Muscle layer of colon (tissue), 2 donors: ENCODE results near the gene NPHP3.
"Not testable (repeated sequence)": the region's sequence is repeated elsewhere in the genome, so short reads cannot be mapped to it uniquely, and the experiment has no call there.

Experiments used
- H3K27ac ChIP-seq: one replicate; pipeline ENCODE4 v1.7.0; 2013; ENCODE audit warnings: low read depth, mild to moderate bottlenecking, low read length, moderate library complexity
- H3K27me3 ChIP-seq, 2 donors: one replicate each; pipeline ENCODE4 v1.7.0; 2013; ENCODE audit warnings: low read length in 2 of 2, mild to moderate bottlenecking in 2 of 2; ENCODE audit not compliant: insufficient read depth in 2 of 2, control insufficient read depth in 1 of 2
- H3K36me3 ChIP-seq: one replicate; pipeline ENCODE4 v1.7.0; 2013; ENCODE audit warnings: mild to moderate bottlenecking, low read length; ENCODE audit not compliant: insufficient read depth
- H3K4me1 ChIP-seq: one replicate; pipeline ENCODE4 v1.7.0; 2013; ENCODE audit warnings: mild to moderate bottlenecking, low read length; ENCODE audit not compliant: insufficient read depth
- H3K4me3 ChIP-seq, 2 donors: one replicate each; pipeline ENCODE4 v1.7.0; 2013; ENCODE audit warnings: low read length in 2 of 2, low read depth in 1 of 2, mild to moderate bottlenecking in 1 of 2, moderate library complexity in 1 of 2
- H3K9ac ChIP-seq: one replicate; pipeline ENCODE4 v1.7.0; 2013; ENCODE audit warnings: low read length
- H3K9me3 ChIP-seq: one replicate; pipeline ENCODE4 v1.7.0; 2013; ENCODE audit warnings: mild to moderate bottlenecking, low read length
- donor health status: abdominal sarcoma.
- donor health status: Adenocarcinoma of cecum.

NPHP3 gene

GRCh38 chr3:132641427-132641826, 80.8 kb downstream of the NPHP3 start:
- H3K36me3 ChIP-seq = peaks cover 12% of the 10 kb centered on the region
- not testable (repeated sequence) for H3K4me3 ChIP-seq, H3K9me3 ChIP-seq, H3K9ac ChIP-seq, H3K27me3 ChIP-seq, H3K4me1 ChIP-seq, H3K27ac ChIP-seq

GRCh38 chr3:132638706-132639105, 83.5 kb downstream of the NPHP3 start:
- Histone ChIP-seq H3K36me3 (peaks cover 12% of the 10 kb centered on the region), H3K27ac (no peak overlapping the region), H3K4me1 (no peaks in the 10 kb centered on the region), H3K27me3 (no peaks in the 10 kb centered on the region), H3K9me3 (no peaks in the 10 kb centered on the region), H3K4me3 (no peak overlapping the region), H3K9ac (no peak overlapping the region)

- peaks cover 12% of the 10 kb centered on the region for H3K36me3 ChIP-seq
- H3K4me1 ChIP-seq = no peaks in the 10 kb centered on the region
- H3K4me3 ChIP-seq = no peak overlapping the region
- no peaks in the 10 kb centered on the region for H3K27me3 ChIP-seq
- no peaks in the 10 kb centered on the region for H3K9me3 ChIP-seq
- H3K9ac ChIP-seq = no peak overlapping the region
- no peak overlapping the region for H3K27ac ChIP-seq
These were observed 84.6 kb downstream of the NPHP3 start for GRCh38 chr3:132637590-132637989.

- H3K4me1 ChIP-seq = no peaks in the 10 kb centered on the region
- peaks cover 5% of the 10 kb centered on the region for H3K36me3 ChIP-seq
- no peak overlapping the region for H3K27ac ChIP-seq
- H3K4me3 ChIP-seq = no peak overlapping the region
- H3K27me3 ChIP-seq = no peaks in the 10 kb centered on the region
- H3K9ac ChIP-seq = no peak overlapping the region
- H3K9me3 ChIP-seq = no peaks in the 10 kb centered on the region
These were observed 87.2 kb downstream of the NPHP3 start for GRCh38 chr3:132635052-132635451.
